ES-I3 (cell line): ENCODE measurements around the gene SH2B2.
A peak's percentile ranks its signal among the peaks of the same experiment; 100 is the strongest.

Experiments used
- H3K36me3 ChIP-seq: 2 replicates; pipeline ENCODE4 v1.6.1; 2013; ENCODE audit warnings: mild to moderate bottlenecking, low read length, control low read depth, moderate library complexity; ENCODE audit not compliant: insufficient read depth
- H3K4me1 ChIP-seq: 2 replicates; pipeline ENCODE4 v1.6.1; 2013; ENCODE audit warnings: mild to moderate bottlenecking, control low read depth, low read length; ENCODE audit not compliant: insufficient read depth
- H3K9ac ChIP-seq: 2 replicates; pipeline ENCODE4 v1.6.1; 2013; ENCODE audit warnings: low read depth, mild to moderate bottlenecking, low read length, moderate library complexity
- H3K9me3 ChIP-seq: 2 replicates; pipeline ENCODE4 v1.6.1; 2013; ENCODE audit warnings: mild to moderate bottlenecking, low read length, moderate library complexity; ENCODE audit not compliant: control insufficient read depth, insufficient read depth

Gene SH2B2

DNA sequence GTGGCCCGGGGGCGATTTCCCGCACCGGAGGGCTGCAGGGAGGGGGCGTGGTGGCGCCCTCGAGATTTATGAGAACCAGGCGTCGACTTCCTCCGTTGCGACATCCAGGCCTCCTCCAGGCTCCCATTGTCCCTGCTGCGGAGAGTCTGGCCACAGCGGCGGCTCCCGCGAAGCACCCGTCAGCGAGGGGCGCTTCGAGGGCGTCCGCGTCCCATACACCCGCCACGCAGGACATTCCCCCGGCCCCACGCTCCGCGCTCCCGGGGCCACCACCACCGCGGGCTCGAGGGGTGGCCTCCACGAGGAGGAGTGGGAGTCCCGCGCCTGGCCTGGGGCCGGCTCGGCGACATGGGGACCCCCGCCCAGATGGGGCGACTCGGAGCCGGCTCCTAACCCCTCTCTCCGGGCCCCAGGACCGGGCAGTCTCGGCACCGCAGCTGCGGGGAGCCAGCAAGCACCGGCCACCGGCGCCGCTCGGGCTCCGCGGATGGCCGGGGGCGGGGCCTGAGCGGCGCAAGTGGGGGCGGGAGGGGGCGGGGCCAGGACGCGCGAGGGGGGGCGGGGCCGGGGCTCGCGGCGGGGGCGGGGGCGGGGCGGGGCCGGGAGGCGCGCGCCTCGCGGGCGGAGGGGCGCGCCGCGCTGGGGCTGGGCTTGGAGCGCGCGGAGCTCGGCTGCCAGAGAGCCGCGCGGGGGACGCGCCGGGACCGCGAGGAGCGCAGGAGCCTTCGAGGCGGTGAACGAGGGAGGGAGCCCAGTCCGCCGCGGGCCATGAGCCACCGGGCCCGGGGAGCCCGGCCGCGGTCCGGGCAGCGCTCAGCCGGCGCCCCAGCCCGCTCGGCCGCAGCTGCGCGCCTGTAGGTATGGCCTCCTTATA, at the start of gene SH2B2:
TSS of gene SH2B2 (plus strand) at position 632 of the 874 bp plus-strand sequence. CDS start 13,683 bp downstream, outside the sequence.
- H3K9ac ChIP-seq, result peak within 1 kb of the TSS; percentile 91

DNA sequence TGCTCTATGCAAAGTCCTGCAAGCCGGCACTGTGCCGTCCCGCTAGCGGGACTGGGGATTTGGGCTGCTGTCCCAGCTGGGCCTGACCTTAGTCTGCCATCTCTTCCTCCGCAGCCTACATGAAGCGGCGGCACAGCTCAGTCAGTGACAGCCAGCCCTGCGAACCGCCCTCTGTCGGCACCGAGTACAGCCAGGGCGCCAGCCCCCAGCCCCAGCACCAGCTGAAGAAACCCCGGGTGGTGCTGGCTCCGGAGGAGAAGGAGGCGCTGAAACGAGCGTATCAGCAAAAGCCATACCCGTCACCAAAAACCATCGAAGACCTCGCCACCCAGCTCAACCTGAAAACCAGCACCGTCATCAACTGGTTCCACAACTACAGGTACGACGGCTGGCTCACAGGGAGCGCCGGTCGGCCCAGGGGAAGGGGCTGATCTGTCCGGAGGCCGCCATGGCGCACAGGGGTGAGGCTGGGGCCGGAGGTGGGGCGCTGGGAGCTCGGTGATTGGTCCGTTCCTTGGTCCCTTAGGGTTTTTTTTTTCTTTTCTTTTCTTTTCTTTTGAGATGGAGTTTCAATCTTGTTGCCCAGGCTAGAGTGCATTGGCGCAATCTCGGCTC, 47.4 kb upstream of the SH2B2 start:
- H3K36me3 ChIP-seq, result peaks cover 13% of the 10 kb centered on the region
- no peak overlapping the region for H3K9ac ChIP-seq
- no peaks in the 10 kb centered on the region for H3K9me3 ChIP-seq

More for the DNA sequence above, at the start of gene SH2B2:
- Histone ChIP-seq H3K9me3 (no peaks in the 10 kb centered on the region), H3K4me1 (peaks cover 18% of the 10 kb centered on the region; the same call in 1 of the 2 replicates), H3K36me3 (no peaks in the 10 kb centered on the region)

DNA sequence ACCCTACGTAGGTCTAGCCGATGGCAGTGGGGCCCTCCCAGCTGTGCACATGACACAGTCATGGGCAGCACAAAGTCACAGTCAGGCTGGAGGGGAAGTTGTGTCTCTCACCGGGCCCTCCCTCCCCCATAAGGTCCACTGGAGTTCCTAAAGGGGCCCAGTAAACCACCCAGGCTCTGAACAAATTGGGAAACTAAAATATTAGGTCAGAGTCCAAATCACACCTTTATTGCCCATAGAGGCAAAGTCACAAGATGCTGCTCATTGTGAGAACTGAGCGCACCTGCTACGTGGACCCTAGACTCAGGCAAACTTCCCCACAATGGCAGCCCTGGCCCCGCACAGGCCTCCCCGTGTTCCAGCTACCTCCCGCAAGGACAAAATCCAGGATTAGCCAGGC, 45.2 kb upstream of the SH2B2 start:
- H3K9me3 ChIP-seq, result no peaks in the 10 kb centered on the region
- H3K4me1 ChIP-seq, result no peaks in the 10 kb centered on the region
- no peak overlapping the region for H3K9ac ChIP-seq
- peaks cover 6% of the 10 kb centered on the region for H3K36me3 ChIP-seq

More for the DNA sequence above, 47.4 kb upstream of the SH2B2 start:
- H3K4me1 ChIP-seq, result no peaks in the 10 kb centered on the region

DNA sequence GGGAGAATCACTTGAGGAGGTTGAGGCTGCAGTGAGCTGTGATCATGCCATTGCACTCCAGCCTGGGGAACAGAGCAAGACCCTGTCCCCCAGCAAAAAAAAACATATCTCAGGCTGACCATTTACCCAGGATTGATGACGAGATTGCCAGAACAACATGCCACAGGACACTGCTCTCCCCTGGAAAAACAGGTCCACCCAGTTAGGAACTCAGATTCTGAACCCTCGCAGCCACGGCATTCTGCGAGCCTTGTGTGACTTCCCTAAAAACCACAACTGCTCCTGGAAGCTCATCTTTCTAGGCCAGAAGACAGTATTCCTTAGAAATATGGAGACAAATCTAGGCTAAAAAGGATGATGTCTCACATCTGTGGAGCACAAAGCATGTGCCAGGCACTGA, 42.1 kb upstream of the SH2B2 start:
- H3K9me3 ChIP-seq, result no peaks in the 10 kb centered on the region
- peaks cover 4% of the 10 kb centered on the region for H3K36me3 ChIP-seq
- no peak overlapping the region for H3K9ac ChIP-seq
- no peaks in the 10 kb centered on the region for H3K4me1 ChIP-seq

DNA sequence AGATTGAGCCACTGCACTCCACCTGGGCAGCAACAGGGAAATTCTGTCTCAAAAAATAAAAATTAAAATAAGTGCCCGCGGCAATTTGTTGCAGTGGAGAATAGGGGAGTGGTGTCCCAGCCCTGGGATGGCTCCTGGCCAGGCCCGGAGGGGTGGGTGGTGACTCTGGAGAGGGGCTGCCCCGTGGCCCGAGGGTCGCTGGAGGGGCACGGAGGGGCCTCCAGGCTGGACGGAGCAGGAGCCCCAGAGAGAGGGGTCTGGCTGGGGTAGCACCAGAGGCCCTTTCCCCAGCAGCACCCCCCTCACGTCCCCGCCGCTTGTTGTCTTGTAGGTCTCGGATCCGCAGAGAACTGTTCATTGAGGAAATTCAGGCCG, 38.6 kb upstream of the SH2B2 start:
- no peak overlapping the region for H3K9ac ChIP-seq
- no peaks in the 10 kb centered on the region for H3K36me3 ChIP-seq
- H3K9me3 ChIP-seq, result no peaks in the 10 kb centered on the region
- H3K4me1 ChIP-seq, result no peaks in the 10 kb centered on the region

DNA sequence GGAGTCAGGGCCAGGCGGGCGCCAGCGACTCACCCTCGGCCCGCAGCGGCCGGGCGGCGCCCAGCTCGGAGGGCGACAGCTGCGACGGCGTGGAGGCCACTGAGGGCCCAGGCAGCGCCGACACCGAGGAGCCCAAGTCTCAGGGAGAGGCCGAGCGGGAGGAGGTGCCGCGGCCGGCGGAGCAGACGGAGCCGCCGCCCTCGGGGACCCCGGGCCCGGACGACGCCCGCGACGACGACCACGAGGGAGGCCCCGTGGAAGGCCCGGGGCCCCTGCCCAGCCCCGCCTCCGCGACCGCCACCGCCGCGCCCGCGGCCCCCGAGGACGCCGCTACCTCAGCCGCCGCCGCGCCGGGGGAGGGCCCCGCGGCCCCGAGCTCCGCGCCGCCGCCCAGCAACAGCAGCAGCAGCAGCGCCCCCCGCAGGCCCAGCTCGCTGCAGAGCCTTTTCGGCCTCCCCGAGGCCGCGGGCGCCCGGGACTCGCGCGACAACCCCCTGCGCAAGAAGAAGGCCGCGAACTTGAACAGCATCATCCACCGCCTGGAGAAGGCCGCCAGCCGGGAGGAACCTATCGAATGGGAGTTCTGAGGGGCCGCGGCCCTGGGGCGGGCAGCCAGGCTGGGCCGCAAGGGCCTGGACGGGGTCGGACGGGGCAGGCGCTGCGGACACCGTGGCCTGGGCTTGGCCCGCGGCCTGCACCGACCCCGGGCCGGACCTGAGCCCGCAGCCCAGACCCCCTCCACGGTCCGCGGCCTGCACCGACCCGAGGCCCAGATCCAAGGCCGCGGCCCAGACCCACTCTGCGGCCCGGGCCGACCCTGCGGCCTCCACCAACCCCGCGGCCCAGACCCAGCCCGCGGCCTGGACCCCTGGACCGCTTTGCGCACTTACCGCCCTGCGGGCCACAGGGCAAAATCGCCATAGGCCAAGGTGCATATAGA, 37.9 kb upstream of the SH2B2 start:
- Histone ChIP-seq H3K9ac (no peak overlapping the region), H3K36me3 (no peaks in the 10 kb centered on the region), H3K9me3 (no peaks in the 10 kb centered on the region), H3K4me1 (no peaks in the 10 kb centered on the region)

DNA sequence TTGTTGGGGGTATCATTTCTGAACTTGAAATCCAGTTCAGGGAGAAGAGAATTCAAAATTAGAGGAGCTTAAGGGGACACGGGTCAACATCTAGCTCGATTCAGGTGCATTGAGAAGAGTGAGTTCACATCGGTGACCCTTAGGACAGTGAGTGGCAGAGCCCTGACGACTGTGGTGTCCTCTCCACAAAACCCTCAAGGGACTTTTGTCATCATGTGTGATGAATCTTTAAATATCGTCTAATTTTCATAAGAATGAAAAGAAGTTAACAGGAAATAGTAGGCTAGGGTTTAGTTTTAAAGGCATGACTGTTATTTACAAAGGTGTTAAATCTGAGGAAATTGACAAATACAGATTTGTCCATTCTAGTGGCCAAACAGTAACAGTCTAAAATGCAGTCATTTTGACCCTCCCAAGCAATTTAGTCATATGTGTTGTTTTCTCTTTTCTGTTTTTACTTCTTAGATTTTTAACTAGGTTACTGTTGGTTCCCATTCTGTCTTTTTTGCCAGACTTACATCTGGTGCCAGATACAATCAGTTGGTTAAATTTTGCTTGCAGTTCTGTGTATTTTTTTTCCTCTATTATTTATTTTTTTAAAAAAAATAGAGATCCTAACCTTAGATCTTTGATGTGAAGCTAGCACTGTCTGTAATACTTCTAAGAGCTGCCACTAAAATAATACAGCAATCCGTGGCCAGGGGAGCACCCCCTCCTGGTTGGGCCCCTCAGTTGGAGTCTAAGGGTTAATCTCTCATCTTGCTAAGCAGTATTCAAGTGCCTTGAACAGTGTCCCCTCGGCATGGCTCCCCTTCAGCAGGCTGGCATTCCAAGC, 34.9 kb upstream of the SH2B2 start:
- H3K4me1 ChIP-seq, result no peaks in the 10 kb centered on the region
- H3K9ac ChIP-seq, result no peak overlapping the region
- H3K36me3 ChIP-seq, result no peaks in the 10 kb centered on the region
- H3K9me3 ChIP-seq, result no peaks in the 10 kb centered on the region

DNA sequence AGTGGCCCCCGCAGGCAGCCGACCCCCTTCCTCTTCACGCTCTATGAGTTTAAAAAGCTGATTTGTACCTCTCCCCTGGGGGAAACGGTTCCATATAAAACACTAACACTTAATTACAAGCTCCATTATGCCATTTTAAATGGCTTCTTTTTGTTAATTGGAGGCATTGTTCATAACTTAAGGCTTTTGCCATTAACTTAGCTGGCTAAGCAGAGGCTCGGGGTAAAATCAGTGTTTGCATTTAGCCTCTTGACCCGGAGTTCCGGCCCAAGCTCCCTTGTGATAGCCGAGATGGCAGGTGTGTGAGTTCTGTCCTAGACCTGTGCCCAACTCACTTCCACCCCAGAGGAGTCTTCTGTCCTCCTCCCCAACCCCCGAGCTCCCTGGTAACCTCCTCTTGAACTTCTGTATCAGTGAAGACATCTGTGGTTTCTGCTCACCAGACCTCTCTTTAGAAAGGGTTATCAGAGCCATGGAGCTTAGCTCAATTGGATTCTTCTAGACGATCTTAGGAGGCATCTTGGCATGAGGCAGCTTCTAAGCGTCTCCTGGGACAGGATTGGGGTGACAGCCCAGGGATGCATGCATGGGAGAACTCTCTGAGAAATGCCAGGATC, 34.2 kb upstream of the SH2B2 start:
- Histone ChIP-seq H3K36me3 (no peaks in the 10 kb centered on the region), H3K9ac (no peak overlapping the region), H3K9me3 (no peaks in the 10 kb centered on the region), H3K4me1 (no peaks in the 10 kb centered on the region)

DNA sequence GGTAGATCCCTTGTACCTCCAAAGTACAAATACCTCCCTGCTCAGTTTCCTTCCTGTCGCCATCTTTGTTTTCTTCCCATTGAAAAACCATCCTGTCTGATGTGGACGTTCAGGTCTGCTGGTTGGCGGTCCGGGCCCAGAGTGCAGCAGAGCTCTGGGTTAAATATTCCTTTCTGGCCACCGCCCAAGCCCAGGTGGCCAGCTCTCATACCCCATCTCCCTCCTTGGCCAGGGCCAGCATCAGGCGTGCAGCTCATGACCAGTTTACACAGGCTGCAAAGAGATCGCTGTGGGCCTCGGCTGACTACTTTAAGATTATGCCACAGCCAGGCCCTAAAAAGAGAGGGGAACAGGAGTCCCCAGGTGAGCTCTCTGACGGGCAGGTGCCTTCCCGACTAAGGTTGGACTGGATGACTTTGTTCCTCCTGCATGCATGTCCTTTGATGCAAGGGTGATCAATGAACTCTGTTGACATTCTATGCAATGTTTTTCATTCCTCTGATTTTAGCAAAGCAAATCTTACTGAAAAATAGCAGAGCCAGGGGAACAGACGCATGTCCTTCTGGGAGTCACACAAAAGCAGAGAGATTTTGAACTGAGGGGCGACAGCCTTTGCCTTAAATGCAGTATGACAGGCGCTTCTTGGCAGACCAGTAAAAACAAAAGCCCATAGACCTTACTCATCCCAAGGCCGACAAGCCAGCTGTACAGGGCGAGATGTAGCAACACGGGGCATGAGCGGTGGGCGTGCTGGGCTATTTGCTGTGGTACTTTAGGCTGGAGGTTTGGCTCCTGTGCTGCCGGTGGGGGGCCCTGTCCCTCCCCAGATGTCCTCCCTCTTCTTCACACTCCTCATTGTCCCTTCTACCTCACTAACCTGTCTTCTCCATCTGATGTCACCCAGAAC, 33.3 kb upstream of the SH2B2 start:
- Histone ChIP-seq H3K4me1 (no peaks in the 10 kb centered on the region), H3K9me3 (no peaks in the 10 kb centered on the region), H3K9ac (no peak overlapping the region), H3K36me3 (no peaks in the 10 kb centered on the region)

DNA sequence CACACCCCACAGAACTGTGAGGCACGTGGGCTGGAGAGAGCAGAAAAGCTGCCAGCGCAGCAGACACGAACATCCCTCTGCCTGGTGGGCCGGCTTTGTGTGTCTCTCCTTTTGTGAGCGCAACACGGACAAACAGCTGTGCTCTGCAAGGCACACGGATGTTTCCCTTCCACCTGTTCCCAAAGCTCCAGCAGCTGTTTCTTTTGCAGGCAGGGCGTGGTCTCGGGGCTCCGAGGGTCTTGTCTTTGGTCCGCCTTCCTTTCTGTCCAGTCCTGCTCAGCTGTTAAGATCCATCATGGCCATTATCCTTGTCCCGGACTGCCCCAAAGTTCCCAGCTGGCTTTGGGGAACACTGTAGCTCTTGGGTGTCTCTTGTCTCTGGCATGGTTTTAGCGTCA, 32.7 kb upstream of the SH2B2 start:
- Histone ChIP-seq H3K4me1 (no peaks in the 10 kb centered on the region), H3K36me3 (no peaks in the 10 kb centered on the region), H3K9me3 (no peaks in the 10 kb centered on the region), H3K9ac (no peak overlapping the region)

DNA sequence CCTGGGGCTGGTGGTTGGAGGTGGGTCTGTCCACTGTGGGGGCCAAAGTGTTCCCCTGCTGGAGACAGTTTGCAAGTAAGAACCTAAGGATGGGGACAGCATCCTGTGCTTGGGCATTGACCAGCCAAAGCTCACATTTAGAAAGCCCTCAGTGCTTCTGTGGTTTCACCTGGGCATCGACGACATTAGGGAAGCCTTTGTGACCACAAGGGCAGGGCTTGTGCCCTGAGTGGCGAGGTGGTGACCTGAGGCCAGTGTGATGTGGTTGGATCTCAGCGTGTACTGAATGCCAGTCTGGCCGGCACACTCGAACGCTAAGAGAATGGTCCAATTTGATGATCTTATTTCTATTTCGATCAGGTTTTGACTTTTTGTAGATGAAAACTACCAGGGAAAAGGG, 32.1 kb upstream of the SH2B2 start:
- no peaks in the 10 kb centered on the region for H3K9me3 ChIP-seq
- H3K36me3 ChIP-seq, result no peaks in the 10 kb centered on the region
- no peaks in the 10 kb centered on the region for H3K4me1 ChIP-seq
- no peak overlapping the region for H3K9ac ChIP-seq

DNA sequence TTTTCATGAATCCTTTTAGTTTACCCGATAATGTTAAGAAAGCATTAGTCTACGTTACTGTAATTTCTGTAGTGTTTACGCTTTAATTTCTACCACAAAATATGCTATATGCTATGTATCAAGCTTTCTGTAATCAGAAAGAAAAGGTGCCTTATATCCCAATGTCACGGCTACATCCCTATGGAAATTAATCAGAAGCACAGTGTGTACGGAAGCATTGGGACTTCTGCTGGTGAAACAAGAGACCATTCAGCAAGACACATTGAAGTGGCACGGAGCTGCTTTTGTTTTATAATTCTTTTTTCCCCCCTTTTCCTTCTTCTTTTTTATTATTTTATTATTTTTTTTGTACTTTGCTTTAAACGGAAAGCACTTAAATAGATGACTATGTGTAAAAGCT, 31.2 kb upstream of the SH2B2 start:
- no peaks in the 10 kb centered on the region for H3K36me3 ChIP-seq

DNA sequence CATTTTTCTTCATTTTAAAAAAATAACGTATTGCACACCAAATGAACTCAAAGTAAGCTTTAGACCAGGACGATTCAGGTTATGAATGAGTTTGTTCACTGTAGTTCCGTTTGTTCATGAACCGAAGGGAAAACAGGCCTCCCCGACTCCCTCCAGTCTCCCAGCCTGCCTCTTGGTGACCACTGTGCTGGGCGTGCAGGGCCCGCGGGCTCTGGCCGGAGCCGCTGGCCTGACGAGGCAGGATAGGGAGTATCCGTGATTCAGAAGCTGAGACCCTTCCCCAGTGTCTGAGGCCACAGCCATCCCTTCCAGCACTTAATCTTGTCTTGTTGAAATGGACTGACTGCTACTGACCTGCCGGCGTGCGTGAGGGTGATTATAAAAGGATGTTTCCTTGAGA, 30.8 kb upstream of the SH2B2 start:
- Histone ChIP-seq H3K9me3 (no peaks in the 10 kb centered on the region), H3K9ac (no peak overlapping the region), H3K36me3 (no peaks in the 10 kb centered on the region), H3K4me1 (no peaks in the 10 kb centered on the region)

More for the DNA sequence above, 31.2 kb upstream of the SH2B2 start:
- Histone ChIP-seq H3K9me3 (no peaks in the 10 kb centered on the region), H3K9ac (no peak overlapping the region), H3K4me1 (no peaks in the 10 kb centered on the region)
